ENCODE data around the gene SYNGR4. TPM values are rescaled to one million over a fixed set of nuclear protein-coding genes. Genes with fewer than 3 reads are reported as not detected.
"Not testable (repeated sequence)": the region's sequence is repeated elsewhere in the genome, so short reads cannot be mapped to it uniquely, and the experiment has no call there.

The SYNGR4 gene
- total RNA-seq, 2 experiments from 2014 or later = not detected

DNA sequence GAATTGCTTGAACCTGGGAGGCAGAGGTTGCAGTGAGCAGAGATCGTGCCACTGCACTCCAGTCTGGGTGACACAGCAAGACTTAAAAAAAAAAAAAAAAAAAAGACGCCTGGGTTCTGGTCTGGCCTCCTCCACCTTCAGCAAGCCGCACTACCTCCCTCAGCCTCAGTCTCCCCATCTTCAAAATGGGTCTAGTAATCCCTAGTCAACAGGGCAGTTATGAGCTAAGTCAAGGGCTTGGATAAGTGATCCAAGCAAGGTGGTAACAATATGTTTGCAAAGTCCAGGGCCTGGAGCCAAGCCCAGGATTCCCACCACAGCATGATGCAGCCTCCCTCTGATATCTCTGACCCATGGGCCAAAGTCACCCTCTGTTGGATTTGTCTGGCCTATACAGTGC is 22.8 kb downstream of the SYNGR4 start:
- no peak for ATAC-seq
- H3K27me3 Mint-ChIP-seq = no peaks in the 10 kb centered on the region
- H3K4me3 Mint-ChIP-seq = no peak overlapping the region
- peaks cover 15% of the 10 kb centered on the region for H3K4me1 Mint-ChIP-seq
- no peaks in the 10 kb centered on the region for H3K9me3 Mint-ChIP-seq (ENCODE audit: low read depth)
- H3K27ac Mint-ChIP-seq = no peak overlapping the region
- CTCF ChIA-PET = interaction anchor here (0.7 kb wide), 1 partner anchor 25 kb away, joined by 3 read pairs; no protein-coding TSS in a partner anchor
- H3K36me3 Mint-ChIP-seq = peaks cover 30% of the 10 kb centered on the region
- no peak for DNase-seq

DNA sequence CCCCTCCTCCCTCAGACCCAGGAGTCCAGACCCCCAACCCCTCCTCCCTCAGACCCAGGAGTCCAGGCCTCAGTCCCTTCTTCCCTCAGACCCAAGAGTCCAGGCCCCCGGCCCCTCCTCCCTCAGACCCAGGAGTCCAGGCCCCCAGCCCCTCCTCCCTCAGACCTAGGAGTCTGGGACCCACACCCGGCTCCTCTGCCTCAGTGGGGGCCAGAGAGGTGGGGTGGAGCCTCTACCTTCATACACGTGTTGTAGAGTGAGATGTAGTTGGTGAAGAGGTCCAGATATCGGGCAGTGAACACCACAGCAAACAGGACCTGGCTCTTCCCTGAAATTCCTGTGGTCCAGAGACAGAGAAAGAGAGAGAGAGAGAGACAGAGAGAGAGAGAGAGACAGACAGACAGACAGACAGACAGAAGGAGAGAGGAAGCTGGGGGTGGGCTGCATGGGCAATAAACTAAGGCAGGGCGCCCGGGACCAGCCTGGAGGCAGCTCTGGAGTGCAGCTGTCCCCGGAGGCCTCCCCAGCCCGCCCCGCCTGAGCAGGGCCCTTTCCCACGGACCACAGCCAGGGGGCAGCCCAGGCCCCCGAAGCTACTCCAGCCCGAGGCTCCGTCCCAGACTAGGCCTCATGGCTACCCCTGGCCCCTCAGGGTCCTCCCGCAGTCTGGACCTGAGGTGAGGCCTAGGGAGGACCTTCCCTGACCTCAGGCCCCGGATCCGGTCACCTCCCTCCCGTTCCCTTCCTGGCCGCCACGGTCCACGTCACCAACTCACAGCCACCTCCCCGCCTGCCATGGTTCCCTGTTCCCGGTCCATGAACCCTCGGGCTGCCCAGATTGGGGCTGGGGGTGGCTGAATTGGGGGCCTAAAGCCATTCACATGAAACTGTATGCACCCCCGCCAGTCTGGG is 26.3 kb downstream of the SYNGR4 start:
- H3K27me3 Mint-ChIP-seq = peaks cover 24% of the 10 kb centered on the region
- CTCF ChIA-PET = interaction anchor here (0.6 to 2.2 kb wide), 37 partner anchors 9 to 542 kb away, joined by 3 to 67 read pairs (median 5); partner anchors contain the start of genes GRWD1, NUCB1, SYNGR4 and TMEM143
- peaks cover 20% of the 10 kb centered on the region for H3K4me1 Mint-ChIP-seq
- H3K9me3 Mint-ChIP-seq (ENCODE audit: low read depth) = no peaks in the 10 kb centered on the region
- DNase-seq (peak; percentile 82), ATAC-seq (peak; percentile 80)
- H3K36me3 Mint-ChIP-seq = peaks cover 19% of the 10 kb centered on the region
- H3K27ac Mint-ChIP-seq = peak overlapping the region; percentile 92
- H3K4me3 Mint-ChIP-seq = peak overlapping the region; percentile 93

DNA sequence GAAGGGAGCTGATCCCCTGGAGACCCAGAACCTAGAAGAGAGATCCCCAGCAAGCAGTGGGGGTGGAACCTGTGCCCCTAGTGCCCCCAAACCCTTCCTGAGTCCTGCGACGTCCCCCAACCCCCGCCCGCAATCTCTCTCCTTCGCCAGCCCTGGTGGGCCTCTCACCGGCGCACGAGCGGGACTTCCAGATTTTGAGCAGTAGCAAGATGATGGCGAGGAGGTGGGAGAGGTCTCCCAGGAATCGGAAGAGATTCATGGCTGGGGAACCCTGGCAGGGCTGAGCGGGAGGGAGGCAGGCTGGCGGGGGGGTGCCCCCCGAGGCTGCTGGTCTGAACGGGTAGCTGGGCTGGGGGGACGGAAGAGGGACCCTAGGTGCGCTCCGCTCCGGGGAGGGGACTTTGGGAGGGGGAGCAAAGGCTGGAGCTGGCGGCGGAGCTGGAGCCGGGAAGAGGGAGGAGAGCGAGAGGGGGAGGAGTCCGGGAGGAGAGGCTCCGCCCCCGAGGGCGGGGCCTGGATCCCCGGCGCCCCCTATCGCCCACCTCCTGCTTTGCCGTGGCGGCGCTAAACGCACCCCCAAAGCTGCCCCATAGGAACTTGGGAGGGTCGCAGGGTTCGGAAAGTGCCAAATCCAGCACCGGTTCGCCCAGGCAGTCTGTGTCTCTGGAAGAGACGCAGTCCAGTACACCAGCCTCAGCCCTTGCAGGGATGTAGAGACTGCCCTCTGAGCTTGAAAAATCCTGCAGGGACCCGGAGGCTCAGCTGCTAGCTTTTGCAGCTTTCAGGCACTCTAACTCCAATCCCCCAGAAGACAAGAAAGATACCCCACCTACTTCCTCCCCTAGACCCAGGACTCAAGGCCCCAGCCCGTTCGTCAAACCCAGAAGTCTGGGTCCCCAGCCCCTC is 27.2 kb downstream of the SYNGR4 start, which contains the start of gene KDELR1:
TSS of gene KDELR1 (minus strand) at position 452 of the 906 bp plus-strand sequence. CDS start at position 259, 193 bp downstream.
- Mint-ChIP-seq H3K4me1 (peaks cover 21% of the 10 kb centered on the region), H3K27me3 (peaks cover 32% of the 10 kb centered on the region), H3K36me3 (peaks cover 16% of the 10 kb centered on the region), H3K27ac (peak within 1 kb of the TSS; percentile 92), H3K9me3 (ENCODE audit: low read depth) (no peaks in the 10 kb centered on the region), H3K4me3 (peak within 1 kb of the TSS; percentile 93)
- CTCF ChIA-PET = interaction anchor here (0.6 to 2.2 kb wide), 46 partner anchors 10 to 541 kb away, joined by 3 to 67 read pairs (median 4); partner anchors contain the start of genes GRWD1, NUCB1, SYNGR4 and TMEM143
- peak; percentile 77 for DNase-seq
- ATAC-seq = peak; percentile 79

DNA sequence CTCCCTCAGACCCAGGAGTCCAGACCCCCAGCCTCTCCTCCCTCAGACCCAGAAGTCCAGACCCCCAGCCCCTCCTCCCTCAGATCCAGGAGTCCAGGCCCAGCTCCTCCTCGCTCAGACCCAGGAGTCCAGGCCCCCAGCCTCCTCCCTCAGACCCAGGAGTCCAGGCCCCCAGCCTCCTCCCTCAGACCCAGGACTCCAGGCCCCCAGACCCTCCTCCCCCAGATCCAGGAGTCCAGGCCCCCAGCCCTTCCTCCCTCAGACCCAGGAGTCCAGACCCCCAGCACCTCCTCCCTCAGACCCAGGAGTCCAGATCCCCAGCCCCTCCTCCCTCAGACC is 27.8 kb downstream of the SYNGR4 start:
- Mint-ChIP-seq H3K27me3 (peaks cover 36% of the 10 kb centered on the region), H3K4me1 (peaks cover 21% of the 10 kb centered on the region), H3K4me3 (peak overlapping the region; percentile 93), H3K36me3 (peaks cover 15% of the 10 kb centered on the region)
- not testable (repeated sequence) for H3K27ac Mint-ChIP-seq; ATAC-seq; H3K9me3 Mint-ChIP-seq (ENCODE audit: low read depth); DNase-seq
- CTCF ChIA-PET = interaction anchor here (0.7 to 2.2 kb wide), 34 partner anchors 10 to 225 kb away, joined by 3 to 67 read pairs (median 5); partner anchors contain the start of genes GRWD1, SYNGR4 and TMEM143

DNA sequence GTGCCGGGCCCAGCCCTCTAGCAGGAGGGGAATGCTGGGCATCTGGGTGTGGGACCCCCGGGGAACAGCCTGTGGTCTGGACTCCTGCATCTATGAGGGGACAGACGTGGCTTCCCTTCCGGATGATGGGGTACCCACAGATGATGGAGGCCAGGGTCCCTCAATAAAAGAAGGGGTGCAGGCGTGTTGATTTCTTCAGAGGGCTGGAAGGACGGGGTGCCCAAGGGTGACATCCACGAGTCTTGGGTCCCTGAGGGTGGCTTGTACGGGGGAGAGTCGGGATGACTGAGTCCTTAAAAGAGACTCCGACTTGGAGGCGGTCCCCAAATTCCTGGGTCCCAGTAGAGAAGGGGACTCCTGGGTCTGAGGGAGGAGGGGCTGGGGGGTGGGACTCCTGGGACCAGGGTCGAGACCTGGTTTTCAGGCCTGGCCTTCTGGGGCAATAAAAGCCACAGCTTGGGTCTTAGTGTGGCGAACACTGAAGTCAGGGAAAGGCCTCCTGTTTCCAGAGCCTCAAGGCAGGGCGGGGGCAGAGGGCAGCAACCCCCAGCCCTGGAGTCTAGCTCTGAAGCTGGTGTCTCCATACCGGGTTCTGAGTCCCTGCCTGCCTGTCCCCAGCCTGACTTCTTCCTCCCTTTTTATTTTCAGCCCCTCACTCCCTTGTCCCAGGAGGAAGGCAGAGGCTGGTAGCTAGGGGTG is 28.8 kb downstream of the SYNGR4 start:
- peaks cover 29% of the 10 kb centered on the region for H3K4me1 Mint-ChIP-seq
- DNase-seq = no peak
- no peak overlapping the region for H3K27ac Mint-ChIP-seq
- no peak for ATAC-seq
- no peaks in the 10 kb centered on the region for H3K9me3 Mint-ChIP-seq (ENCODE audit: low read depth)
- peaks cover 45% of the 10 kb centered on the region for H3K27me3 Mint-ChIP-seq
- H3K4me3 Mint-ChIP-seq = no peak overlapping the region
- peaks cover 10% of the 10 kb centered on the region for H3K36me3 Mint-ChIP-seq
- CTCF ChIA-PET = interaction anchor here (1.1 kb wide), 2 partner anchors 9 to 59 kb away, joined by 3 to 4 read pairs; no protein-coding TSS in a partner anchor

DNA sequence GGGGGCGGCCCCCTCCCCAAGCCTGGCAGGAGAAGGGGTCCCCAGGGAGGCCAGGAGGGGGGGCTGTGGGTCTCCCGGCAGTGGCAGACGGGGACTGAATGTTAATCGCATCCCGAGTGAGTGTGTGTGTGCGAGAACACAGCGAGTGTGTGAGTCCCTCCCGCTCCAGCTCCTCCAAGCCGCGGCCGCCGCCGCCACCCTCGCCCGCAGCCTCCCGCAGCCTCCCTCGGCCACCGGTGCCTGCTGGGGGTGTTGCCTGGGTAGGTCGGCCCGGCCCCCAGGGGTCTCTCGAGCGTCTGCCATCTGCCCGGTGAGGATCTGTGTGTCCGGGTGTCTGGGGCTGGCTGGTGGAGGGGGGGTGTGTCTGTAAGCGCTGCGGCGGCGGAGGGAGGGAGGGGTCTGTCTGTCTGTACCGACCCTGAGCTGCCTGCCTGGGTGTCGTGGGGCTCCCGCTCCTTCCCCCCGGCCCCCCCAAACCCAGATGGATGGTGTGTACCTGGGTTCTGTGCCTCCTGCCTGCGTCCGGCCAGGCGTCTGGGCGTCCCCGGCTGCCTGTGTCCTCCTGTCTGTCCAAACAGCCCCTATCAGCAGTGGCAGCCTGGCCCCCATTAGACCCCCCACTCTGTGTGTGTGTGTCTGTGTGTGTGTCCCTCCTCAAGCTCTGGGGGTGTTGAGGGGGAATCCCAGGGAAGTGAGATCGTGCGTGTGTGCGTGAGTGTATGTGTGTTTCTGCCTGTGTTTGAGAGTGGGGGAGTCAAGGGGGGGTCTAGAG is 29.6 kb downstream of the SYNGR4 start, which contains the start of gene GRIN2D:
TSS of gene GRIN2D (plus strand) at position 110 of the 772 bp plus-strand sequence. CDS start 4,725 bp downstream, outside the sequence.
- ATAC-seq (no peak), DNase-seq (no peak)
- CTCF ChIA-PET = interaction anchor here (1.1 kb wide), 2 partner anchors 8 to 60 kb away, joined by 3 to 4 read pairs; no protein-coding TSS in a partner anchor
- H3K4me3 Mint-ChIP-seq = no peak within 1 kb of the TSS
- H3K27me3 Mint-ChIP-seq = peaks cover 46% of the 10 kb centered on the region
- H3K36me3 Mint-ChIP-seq = peaks cover 3% of the 10 kb centered on the region
- no peak within 1 kb of the TSS for H3K27ac Mint-ChIP-seq
- no peaks in the 10 kb centered on the region for H3K9me3 Mint-ChIP-seq (ENCODE audit: low read depth)
- peaks cover 25% of the 10 kb centered on the region for H3K4me1 Mint-ChIP-seq

DNA sequence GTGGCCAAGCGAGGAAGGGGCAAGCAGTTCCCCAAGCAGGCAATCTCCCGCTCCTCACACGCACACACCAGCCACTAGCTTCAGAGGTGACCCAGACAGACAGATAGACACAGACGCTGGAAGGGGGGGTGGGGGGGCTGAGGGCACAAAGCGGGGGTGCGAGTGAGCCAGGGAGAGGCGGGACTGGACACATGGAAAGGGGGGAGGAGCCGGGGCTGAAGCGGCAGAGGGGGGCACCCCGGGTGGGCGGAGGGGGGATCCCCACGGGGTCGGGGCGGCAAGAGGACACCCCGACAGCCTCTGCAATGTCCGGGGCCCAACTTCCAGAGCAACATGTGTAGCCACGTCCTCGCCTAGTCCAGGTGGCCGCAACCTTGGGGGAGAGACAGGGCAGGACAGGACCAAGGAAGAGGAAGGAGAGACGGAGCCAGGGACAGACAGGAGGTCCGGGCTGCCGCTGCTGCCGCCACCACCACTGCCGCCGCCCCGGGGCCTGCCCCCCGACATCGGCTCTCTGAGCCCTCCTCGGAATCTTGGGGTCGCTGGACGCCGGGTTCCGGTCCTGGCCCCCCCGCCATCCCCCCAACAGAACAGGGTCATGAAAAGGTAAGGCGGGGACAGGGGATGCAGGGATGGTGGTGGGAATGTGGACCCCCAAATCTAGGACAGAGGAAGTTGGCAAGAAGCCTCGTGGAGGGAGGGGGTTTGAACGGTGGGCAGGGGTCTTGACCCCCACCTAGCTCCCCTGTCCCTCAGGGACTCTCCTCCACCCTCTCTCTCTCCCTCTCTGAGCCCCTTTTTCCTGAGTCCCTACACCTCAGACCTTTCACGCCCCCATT is 30.4 kb downstream of the SYNGR4 start:
- ATAC-seq = no peak
- Mint-ChIP-seq H3K9me3 (ENCODE audit: low read depth) (no peaks in the 10 kb centered on the region), H3K4me3 (no peak overlapping the region), H3K4me1 (peaks cover 27% of the 10 kb centered on the region), H3K27ac (no peak overlapping the region), H3K27me3 (peaks cover 46% of the 10 kb centered on the region), H3K36me3 (peaks cover under 1% of the 10 kb centered on the region)
- CTCF ChIA-PET = interaction anchor here (1.8 kb wide), 1 partner anchor 20 kb away, joined by 4 read pairs; no protein-coding TSS in a partner anchor
- DNase-seq = no peak

DNA sequence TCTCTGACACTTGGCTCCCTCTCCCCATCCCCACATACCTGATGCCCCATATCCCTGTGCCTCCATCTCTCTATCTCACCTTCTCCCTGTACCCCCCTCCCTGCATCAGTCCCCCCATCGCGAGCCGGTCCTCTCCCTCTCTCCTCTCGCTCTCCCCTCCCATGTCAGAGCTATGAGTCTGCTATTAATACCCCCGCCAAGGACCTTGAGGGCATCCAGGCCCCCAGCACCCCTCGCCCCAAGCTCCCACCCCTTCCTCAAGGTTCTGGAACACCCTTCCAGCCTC is 30.9 kb downstream of the SYNGR4 start:
- Mint-ChIP-seq H3K9me3 (ENCODE audit: low read depth) (no peaks in the 10 kb centered on the region), H3K27me3 (peaks cover 46% of the 10 kb centered on the region), H3K4me1 (peaks cover 32% of the 10 kb centered on the region), H3K36me3 (peaks cover 2% of the 10 kb centered on the region), H3K4me3 (no peak overlapping the region), H3K27ac (no peak overlapping the region)
- DNase-seq = no peak
- CTCF ChIA-PET = interaction anchor here (1.2 to 1.8 kb wide), 2 partner anchors 19 to 62 kb away, joined by 4 read pairs; no protein-coding TSS in a partner anchor
- ATAC-seq = no peak

DNA sequence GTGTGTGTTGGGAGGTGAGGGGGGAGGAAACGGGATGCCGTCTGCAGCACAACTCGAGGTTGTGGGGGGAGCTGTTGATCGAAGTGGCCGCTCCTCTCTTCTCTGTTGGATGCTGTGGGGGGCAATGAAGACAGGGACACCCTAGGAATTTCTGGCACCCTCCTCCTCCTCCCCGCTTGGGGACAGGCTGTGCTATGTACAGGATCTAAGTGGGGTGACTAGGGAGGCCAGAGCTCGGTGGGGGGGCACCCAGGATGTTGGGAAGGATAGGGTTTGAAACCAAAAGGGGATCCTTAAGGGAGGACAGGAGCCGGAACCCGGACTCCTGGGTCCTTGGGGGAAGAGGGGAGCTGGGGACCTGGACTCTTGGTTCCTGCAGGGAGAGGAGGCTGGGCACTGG is 31.3 kb downstream of the SYNGR4 start:
- Mint-ChIP-seq H3K9me3 (ENCODE audit: low read depth) (no peaks in the 10 kb centered on the region), H3K27ac (no peak overlapping the region), H3K4me3 (no peak overlapping the region), H3K36me3 (peaks cover 2% of the 10 kb centered on the region), H3K4me1 (peaks cover 34% of the 10 kb centered on the region), H3K27me3 (peaks cover 46% of the 10 kb centered on the region)
- DNase-seq (no peak), ATAC-seq (no peak)
- CTCF ChIA-PET = interaction anchor here (1.2 to 1.8 kb wide), 2 partner anchors 19 to 62 kb away, joined by 4 read pairs; no protein-coding TSS in a partner anchor

DNA sequence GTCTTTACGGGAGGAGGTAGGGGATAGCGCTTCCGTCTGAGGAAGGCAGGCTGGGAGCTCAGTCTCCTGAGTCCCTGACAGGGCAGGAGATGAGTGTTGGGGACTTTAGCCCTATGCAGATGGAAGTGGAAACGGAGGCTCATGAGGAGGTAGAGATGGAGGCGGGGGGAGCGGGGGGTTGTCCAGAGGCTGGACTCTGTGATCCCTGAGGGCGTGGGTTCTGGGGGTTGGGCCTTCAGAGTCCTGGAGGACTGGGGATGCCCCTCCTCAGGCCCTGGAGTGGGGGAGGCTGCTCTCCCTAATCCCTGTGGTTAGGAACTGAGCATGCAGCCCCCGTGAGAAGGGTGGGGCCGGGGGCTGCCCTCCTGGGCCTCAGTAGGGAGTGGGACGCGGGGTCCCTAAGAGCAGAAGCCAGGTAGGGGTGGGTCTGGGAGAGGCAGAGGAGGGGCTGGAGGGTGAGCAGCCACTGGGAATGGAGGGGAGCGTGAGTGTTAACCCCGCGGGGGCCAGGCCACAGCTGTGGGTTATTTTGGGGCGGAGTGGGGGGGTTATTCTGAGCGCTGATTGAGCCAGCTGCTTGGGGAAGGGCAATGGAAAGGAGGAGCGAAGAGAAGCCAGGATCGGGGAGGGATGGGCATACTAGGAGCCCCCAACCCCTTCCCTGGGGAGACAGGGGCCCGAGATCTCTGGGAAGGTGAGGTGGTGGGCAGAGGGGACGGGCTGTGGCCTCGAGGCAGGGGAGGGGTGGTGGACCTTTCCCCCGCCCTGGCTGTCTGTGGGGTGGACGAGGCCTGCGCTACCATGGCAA is 32.1 kb downstream of the SYNGR4 start:
- DNase-seq (no peak), ATAC-seq (no peak)
- Mint-ChIP-seq H3K27ac (no peak overlapping the region), H3K4me1 (peaks cover 38% of the 10 kb centered on the region), H3K36me3 (peaks cover 2% of the 10 kb centered on the region), H3K27me3 (peaks cover 48% of the 10 kb centered on the region), H3K4me3 (no peak overlapping the region), H3K9me3 (ENCODE audit: low read depth) (no peaks in the 10 kb centered on the region)
- CTCF ChIA-PET = interaction anchor here (1.2 to 1.8 kb wide), 2 partner anchors 18 to 63 kb away, joined by 4 read pairs; no protein-coding TSS in a partner anchor

DNA sequence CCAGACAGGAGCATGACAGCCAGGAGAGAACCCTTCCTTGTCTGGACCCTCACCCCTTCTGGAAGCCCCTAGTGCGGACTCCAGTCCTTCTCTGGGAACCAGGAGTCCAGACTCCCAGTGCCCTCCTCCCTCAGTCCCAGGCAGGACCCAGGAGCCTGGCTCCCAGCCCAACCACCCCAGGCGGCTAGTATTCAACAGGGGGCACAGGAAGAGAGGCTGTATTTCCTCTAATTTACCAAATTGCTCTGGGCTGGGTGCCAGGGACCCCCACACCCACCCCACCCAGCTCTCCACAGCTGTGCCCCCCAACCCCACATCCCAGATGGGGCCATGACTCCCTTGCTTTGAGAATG is 32.6 kb downstream of the SYNGR4 start:
- Mint-ChIP-seq H3K36me3 (peaks cover 2% of the 10 kb centered on the region), H3K9me3 (ENCODE audit: low read depth) (no peaks in the 10 kb centered on the region), H3K4me1 (peaks cover 40% of the 10 kb centered on the region), H3K4me3 (no peak overlapping the region), H3K27me3 (peaks cover 49% of the 10 kb centered on the region), H3K27ac (no peak overlapping the region)
- no peak for DNase-seq
- no peak for ATAC-seq
- CTCF ChIA-PET = no interaction called here
